ENCODE measurements around the gene KCNH6.

Gene KCNH6

DNA sequence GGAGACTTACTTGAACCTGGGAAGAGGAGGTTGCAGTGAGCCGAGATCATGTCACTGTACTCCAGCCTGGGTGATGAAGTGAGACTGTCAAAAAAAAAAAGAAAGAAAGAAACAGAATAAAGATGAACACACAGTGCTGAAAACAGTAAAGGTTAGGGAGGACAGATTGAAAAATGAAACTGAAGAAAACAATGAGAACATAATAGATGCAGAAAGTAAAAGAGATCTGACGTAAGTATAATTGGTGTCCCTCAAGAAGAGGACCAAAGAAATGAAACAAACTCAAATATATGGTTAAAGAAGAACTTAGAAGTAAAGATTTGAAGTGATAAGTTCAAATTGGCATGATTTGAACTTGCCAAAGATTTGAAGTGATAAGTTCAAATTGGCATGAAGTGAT, 34.3 kb downstream of the KCNH6 start:
- no peak for DNase-seq (ENCODE audit: low read depth)

DNA sequence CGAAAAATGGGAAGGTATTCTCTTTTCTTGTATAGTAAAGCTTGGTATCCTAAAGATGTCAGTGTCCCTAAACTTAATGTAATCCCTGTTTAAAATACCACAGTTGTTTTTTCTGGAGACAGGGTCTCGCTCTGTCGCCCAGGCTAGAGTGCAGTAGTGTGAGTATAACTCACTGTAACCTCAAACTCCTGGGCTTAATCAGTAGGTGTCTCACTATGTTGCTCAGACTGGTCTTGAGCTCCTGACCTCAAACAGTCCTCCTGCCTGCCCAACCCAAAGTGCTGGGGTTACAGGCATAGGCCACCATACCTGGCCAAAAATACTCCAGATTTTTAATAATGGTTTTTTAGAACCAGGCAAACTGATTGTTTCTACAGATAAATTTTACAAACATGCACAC, 35.3 kb downstream of the KCNH6 start:
- DNase-seq (ENCODE audit: low read depth), result no peak

DNA sequence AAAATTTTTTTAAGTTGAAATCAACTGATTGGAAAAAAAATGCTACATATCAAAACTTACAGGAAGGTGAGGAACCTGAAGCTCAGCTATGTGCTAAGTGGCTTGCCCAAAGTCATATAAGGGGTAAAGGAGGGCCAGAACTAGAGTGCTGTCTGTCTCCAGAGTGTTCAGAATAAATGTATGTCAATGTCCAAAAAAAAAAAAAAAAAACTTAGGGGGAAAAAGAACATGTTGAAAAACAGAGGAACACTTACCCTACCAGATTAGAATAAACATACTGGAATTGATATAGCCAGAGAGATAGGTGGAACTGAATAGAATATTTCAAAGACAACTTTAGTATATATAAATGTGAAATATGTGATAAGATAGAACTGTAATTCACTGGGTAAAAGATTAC, 38.7 kb downstream of the KCNH6 start:
- DNase-seq (ENCODE audit: low read depth), result no peak

DNA sequence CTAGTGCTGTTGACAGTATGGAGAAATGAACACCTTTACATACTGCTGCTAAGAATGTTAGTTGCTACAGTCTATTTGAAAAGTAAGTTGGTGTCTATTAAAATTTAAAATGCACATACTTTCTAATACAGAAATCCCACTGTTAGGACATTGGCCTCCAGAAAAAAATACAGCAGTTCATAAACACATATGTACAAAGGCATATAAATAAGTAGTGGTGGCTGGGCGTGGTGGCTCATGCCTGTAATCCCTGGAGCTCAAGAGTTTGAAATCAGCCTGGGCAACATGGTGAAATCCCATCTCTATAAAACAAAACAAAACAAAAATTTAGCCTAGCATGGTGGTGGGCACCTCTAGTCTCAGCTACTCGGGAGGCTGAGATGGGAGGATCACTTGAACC, 40.2 kb downstream of the KCNH6 start:
- DNase-seq (ENCODE audit: low read depth), result no peak

GRCh38 chr17:63564562-63564961, 41.4 kb downstream of the KCNH6 start:
- no peak for DNase-seq (ENCODE audit: low read depth)

DNA sequence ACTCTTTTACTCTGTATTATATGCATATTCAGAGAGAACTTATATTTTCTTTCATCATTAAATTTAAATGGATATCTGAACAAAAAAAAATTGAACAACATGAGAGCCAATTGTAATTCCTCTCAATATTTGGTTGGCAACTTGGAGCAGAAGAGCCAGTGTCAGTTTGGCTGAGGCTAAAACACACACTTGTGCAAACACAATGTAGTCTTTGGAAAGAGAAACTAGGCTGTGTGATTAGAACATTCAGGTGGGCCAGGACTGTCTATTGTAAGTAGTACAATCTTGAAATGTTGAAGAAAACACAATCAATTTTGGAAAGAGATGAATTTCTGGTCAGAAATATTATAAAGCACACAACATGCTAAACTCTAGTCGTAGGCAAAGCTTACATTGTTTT, 44.1 kb downstream of the KCNH6 start:
- DNase-seq (ENCODE audit: low read depth), result no peak

GRCh38 chr17:63568563-63568962, 45.4 kb downstream of the KCNH6 start:
- no peak for DNase-seq (ENCODE audit: low read depth)

DNA sequence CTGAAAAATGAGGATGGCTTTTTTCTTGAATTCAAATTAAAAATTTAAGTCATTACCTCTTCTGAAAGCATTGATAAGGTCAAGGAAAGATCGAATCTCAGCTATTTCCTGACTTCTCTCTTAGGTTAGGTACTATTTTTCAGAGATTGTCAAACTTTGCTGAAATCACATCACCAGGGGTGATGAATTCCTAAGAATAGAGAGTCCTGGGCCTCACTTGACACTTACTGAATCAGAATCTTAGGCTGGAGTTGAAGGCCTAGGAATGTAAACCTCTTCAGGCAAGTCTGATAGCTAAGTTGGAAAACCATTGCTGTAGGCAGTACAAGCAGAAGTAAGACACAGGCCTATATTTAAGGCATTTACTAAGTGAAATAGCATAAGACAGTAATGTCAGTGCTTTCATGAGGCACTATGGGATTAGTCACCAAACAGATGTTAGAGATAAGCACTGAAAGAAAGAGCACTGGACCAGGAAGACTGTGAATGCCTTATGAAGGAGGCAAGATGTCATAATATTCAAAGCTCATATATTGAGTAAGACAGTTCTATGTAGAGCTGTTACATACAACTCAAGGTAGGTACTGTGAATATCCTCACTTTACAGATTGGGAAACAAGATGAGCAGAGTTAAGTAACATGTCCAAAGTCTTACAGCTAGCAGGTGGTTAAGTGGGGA, 48.6 kb downstream of the KCNH6 start:
- peak; percentile 88 for DNase-seq (ENCODE audit: low read depth)

- DNase-seq (ENCODE audit: low read depth), result peak; percentile 37
Observed at GRCh38 chr17:63573634-63574033, 50.5 kb downstream of the KCNH6 start.

DNA sequence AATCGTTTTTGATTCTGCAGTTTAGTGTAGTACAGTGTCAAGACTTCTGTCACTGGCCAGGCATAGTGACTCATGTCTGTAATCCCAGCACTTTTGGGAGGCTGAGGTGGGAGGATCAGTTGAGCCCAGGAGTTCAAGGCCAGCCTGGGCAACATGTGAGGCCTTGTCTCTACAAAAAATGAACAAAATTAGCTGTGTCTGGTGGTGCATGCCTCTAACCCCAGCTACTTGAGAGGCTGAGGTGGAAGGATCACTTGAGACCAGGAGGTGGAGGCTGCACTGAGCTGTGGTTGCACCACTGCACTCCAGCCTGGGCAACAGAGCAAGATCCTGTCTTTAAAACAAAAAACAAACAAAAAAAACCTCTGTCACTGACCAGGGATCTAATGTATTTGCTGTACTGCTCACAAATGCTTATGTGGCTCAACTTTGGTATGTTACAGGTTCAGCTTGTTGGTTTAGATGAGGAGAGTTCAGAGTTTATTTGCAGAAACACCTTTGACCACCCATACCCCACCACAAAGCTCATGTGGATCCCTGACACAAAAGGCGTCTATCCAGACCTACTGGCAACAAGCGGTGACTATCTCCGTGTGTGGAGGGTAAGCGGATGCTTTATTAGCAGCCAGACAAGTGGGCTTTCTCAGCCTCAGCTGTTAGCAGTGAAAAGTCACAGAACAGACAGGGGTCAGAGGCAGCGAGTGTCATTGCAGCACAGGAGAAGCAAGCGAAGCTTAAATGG, 55.0 kb downstream of the KCNH6 start:
- no peak for DNase-seq (ENCODE audit: low read depth)

GRCh38 chr17:63578769-63579111, 55.6 kb downstream of the KCNH6 start:
- no peak for DNase-seq (ENCODE audit: low read depth)

DNA sequence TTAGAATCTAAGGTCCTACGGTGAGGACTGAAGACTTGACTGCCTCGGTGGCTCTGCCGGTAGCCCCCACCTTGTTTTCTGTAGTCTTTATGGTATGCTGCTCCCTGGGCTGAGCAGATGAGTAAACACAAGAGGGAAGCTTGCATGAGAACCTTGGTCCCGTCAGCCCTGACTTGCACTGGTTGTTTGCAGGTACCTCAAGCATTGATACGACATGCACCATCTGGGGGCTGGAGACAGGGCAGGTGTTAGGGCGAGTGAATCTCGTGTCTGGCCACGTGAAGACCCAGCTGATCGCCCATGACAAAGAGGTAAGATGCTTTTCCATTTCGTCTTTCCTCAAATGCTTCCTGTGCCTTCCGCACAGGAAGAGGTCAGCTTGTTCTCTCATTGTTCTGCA, 56.5 kb downstream of the KCNH6 start:
- DNase-seq (ENCODE audit: low read depth), result no peak

GRCh38 chr17:63587770-63588169, 64.6 kb downstream of the KCNH6 start:
- DNase-seq (ENCODE audit: low read depth), result peak; percentile 46

DNA sequence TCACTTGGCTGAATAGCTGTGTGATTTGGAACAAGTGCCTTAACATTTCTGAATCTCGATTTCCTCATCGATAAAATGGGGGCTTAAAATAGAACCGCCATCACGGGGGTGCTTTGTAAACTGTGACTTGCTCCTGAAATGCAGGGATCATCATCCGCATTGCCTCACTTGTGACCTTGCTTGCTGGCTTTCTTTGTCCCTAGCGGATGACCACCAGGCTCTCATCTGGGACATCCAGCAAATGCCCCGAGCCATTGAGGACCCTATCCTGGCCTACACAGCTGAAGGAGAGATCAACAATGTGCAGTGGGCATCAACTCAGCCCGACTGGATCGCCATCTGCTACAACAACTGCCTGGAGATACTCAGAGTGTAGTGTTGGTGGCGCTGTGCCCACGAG, 65.6 kb downstream of the KCNH6 start:
- DNase-seq (ENCODE audit: low read depth), result no peak

GRCh38 chr17:63589646-63590045, 66.5 kb downstream of the KCNH6 start:
- no peak for DNase-seq (ENCODE audit: low read depth)

DNA sequence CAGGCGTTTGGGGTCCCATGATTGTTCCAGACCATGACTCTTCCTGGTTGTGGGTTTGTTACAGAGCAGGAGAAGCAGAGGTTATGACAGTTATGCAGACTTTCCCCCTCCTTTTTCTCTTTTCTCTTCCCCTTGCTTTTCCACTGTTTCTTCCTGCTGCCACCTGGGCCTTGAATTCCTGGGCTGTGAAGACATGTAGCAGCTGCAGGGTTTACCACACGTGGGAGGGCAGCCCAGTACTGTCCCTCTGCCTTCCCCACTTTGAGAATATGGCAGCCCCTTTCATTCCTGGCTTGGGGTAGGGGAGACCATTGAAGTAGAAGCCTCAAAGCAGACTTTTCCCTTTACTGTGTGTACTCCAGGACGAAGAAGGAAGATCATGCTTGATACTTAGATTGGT, 69.6 kb downstream of the KCNH6 start:
- DNase-seq (ENCODE audit: low read depth), result no peak

DNA sequence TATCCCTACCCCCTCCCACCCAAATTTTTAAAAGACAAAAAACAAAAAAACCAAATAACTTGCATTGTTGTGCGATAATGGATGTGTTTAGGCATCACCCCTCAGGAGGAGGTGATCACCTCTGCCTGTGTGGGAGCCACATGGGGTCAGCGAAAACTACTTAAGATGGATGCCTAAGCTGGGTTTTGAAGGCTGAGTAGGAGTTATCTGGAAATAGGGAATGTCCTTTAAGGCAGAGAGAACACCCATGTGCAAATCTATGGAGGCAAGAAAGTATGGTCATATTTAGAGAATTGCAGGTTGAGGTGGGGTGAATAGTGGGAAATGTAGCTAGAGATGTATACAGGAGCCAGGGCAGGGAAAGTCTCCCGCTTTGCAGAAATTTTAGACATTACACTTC, 72.0 kb downstream of the KCNH6 start:
- DNase-seq (ENCODE audit: low read depth), result no peak
